Uterus (tissue), 4 donors: ENCODE results near the gene TNFRSF25. TPM values are rescaled to one million over a fixed set of nuclear protein-coding genes. Genes with fewer than 3 reads are reported as not detected.
A peak's percentile ranks its signal among the peaks of the same experiment; 100 is the strongest.

Source experiments
- DNase-seq, 2 donors: peaks; one replicate each; pipeline ENCODE4 v3.0.0-alpha.2; 2019 to 2020
- H3K27ac ChIP-seq, 2 donors: fragments of 200-600 bp; sonication (generic); 1 replicate in 1 of 2; 2 replicates in 1 of 2; pipeline ENCODE4 v1.5.1; 2016 to 2018
- H3K27me3 ChIP-seq, 2 donors: fragments of 200-600 bp; sonication (generic); one replicate each; pipeline ENCODE4 v1.5.1; 2018 to 2019; ENCODE audit warnings: control low read depth in 1 of 2
- H3K36me3 ChIP-seq, 2 donors: fragments of 200-600 bp; sonication (generic); one replicate each; pipeline ENCODE4 v1.5.1; 2019; ENCODE audit warnings: control low read depth in 1 of 2
- H3K4me1 ChIP-seq, 2 donors: fragments of 200-600 bp; sonication (generic); one replicate each; pipeline ENCODE4 v1.5.1; 2018 to 2019; ENCODE audit warnings: control low read depth in 1 of 2
- H3K4me3 ChIP-seq, 2 donors: fragments of 200-600 bp; sonication (generic); 1 replicate in 1 of 2; 2 replicates in 1 of 2; pipeline ENCODE4 v1.5.1; 2018 to 2019; ENCODE audit warnings: mild to moderate bottlenecking in 1 of 2
- H3K9me3 ChIP-seq, 2 donors: fragments of 200-600 bp; sonication (generic); one replicate each; pipeline ENCODE4 v1.5.1; 2019; ENCODE audit warnings: control low read depth in 1 of 2
- CTCF ChIP-seq, 4 experiments: fragments of 200-600 bp in 2 of 4; fragments of 450-650 bp in 2 of 4; sonication (generic) in 2 of 4; IDR thresholded peaks; one replicate each; pipeline ENCODE4 v1.5.1; 2016 to 2019; ENCODE audit warnings: antibody characterized with exemption in 4 of 4, mild to moderate bottlenecking in 2 of 4, moderate library complexity in 1 of 4
- POLR2A ChIP-seq, 2 donors: fragments of 450-650 bp; IDR thresholded peaks; one replicate each; pipeline ENCODE4 v1.6.1; 2016; ENCODE audit warnings: antibody characterized with exemption in 2 of 2, mild to moderate bottlenecking in 1 of 2, moderate library complexity in 1 of 2
- intact Hi-C: fragments of 100-400 bp; cut with DNase I; formaldehyde crosslinking; loops from one replicate; pipeline ENCODE4 v1.15.1; 2023; ENCODE audit warnings: low total_unique reads
- total RNA-seq, 4 donors: library from RNA; depleted of rRNA in 3 of 4; stranded (reverse); fragments of >200 nt in 3 of 4; gene quantifications; one replicate each; pipeline versions ENCODE4 v1.1.0 to v1.2.4, GENCODE V29; 2014 to 2023
- donor health status: DM: yes; HTN: yes; CAD: no.

Gene TNFRSF25
- total RNA-seq, 4 donors from 2014 or later: 1.0 to 11.1 (median 4.8) TPM

- no peak for DNase-seq
- Histone ChIP-seq H3K27me3 (no peaks in the 10 kb centered on the region), H3K4me3 (no peak overlapping the region), H3K36me3 (no peaks in the 10 kb centered on the region), H3K9me3 (no peaks in the 10 kb centered on the region), H3K27ac (no peak overlapping the region), H3K4me1 (no peaks in the 10 kb centered on the region)
- intact Hi-C loops: no loop called here
- TF ChIP-seq CTCF (IDR thresholded peaks at IDR 0.05) (no peak), POLR2A (IDR thresholded peaks at IDR 0.05) (no peak)
Observed at GRCh38 chr1:6476483-6476882, 10.5 kb upstream of the TNFRSF25 start.

GRCh38 chr1:6475381-6476133, 9.6 kb upstream of the TNFRSF25 start:
- H3K36me3 ChIP-seq: no peaks in the 10 kb centered on the region
- no peaks in the 10 kb centered on the region for H3K27me3 ChIP-seq
- no peak overlapping the region for H3K27ac ChIP-seq
- intact Hi-C loops: no loop called here
- peak; percentile 66 to 88 (median 71) for TF ChIP-seq CTCF (IDR thresholded peaks at IDR 0.05)
- no peak for TF ChIP-seq POLR2A (IDR thresholded peaks at IDR 0.05)
- H3K4me1 ChIP-seq: no peaks in the 10 kb centered on the region
- H3K9me3 ChIP-seq: no peaks in the 10 kb centered on the region
- peak; percentile 39 to 52 for DNase-seq
- no peak overlapping the region for H3K4me3 ChIP-seq

GRCh38 chr1:6474815-6475282, 8.9 kb upstream of the TNFRSF25 start:
- Histone ChIP-seq H3K9me3 (no peaks in the 10 kb centered on the region), H3K4me1 (no peaks in the 10 kb centered on the region), H3K27ac (no peak overlapping the region), H3K4me3 (no peak overlapping the region), H3K36me3 (no peaks in the 10 kb centered on the region), H3K27me3 (no peaks in the 10 kb centered on the region)
- TF ChIP-seq CTCF (IDR thresholded peaks at IDR 0.05) (no peak), POLR2A (IDR thresholded peaks at IDR 0.05) (no peak)
- intact Hi-C loops: no loop called here
- DNase-seq: no peak

- Histone ChIP-seq H3K36me3 (no peaks in the 10 kb centered on the region), H3K27ac (no peak overlapping the region), H3K27me3 (no peaks in the 10 kb centered on the region), H3K9me3 (no peaks in the 10 kb centered on the region), H3K4me1 (no peaks in the 10 kb centered on the region), H3K4me3 (no peak overlapping the region)
- intact Hi-C loops: no loop called here
- no peak for TF ChIP-seq CTCF (IDR thresholded peaks at IDR 0.05)
- no peak for TF ChIP-seq POLR2A (IDR thresholded peaks at IDR 0.05)
- DNase-seq: no peak
Observed at GRCh38 chr1:6473974-6474814, 8.2 kb upstream of the TNFRSF25 start.

- TF ChIP-seq CTCF (IDR thresholded peaks at IDR 0.05) (no peak), POLR2A (IDR thresholded peaks at IDR 0.05) (no peak)
- no peaks in the 10 kb centered on the region for H3K27me3 ChIP-seq
- no peak overlapping the region for H3K4me3 ChIP-seq
- DNase-seq: no peak
- H3K27ac ChIP-seq: no peak overlapping the region
- no peaks in the 10 kb centered on the region for H3K4me1 ChIP-seq
- no peaks in the 10 kb centered on the region for H3K36me3 ChIP-seq
- intact Hi-C loops: no loop called here
- no peaks in the 10 kb centered on the region for H3K9me3 ChIP-seq
Observed at GRCh38 chr1:6473156-6473555, 7.2 kb upstream of the TNFRSF25 start.
